K562 (cell line): ENCODE measurements around the gene SLC22A12. TPM values are rescaled to one million over a fixed set of nuclear protein-coding genes. Genes with fewer than 3 reads are reported as not detected.
A peak's percentile ranks its signal among the peaks of the same experiment; 100 is the strongest.

Source experiments
- BACH1 ChIP-seq: fragments of 200-800 bp; sonication (Bioruptor generic); IDR thresholded peaks from 2 replicates; pipeline ENCODE4 v1.6.1; 2016; ENCODE audit warnings: missing genetic modification characterization, missing compliant biosample characterization
- ELF2 ChIP-seq: fragments of 250-450 bp; sonication (Bioruptor Pico); IDR thresholded peaks from 2 replicates; pipeline ENCODE4 v1.5.0; 2021; ENCODE audit warnings: mild to moderate bottlenecking
- GATAD2A ChIP-seq: fragments of 450-650 bp; IDR thresholded peaks from 2 replicates; pipeline ENCODE4 v1.6.1; 2017
- HCFC1 ChIP-seq: IDR thresholded peaks from 2 replicates; pipeline ENCODE4 v1.6.1; 2012; ENCODE audit warnings: low read depth, low read length, improper control_type of control experiment
- HDAC6 ChIP-seq: IDR thresholded peaks from 2 replicates; pipeline ENCODE4 v1.6.1; 2012; ENCODE audit warnings: low read depth, mild to moderate bottlenecking, control low read depth, inconsistent platforms, low read length, moderate library complexity
- HNRNPLL ChIP-seq: fragments of 200-400 bp; formaldehyde crosslinking; IDR thresholded peaks from 2 replicates; pipeline ENCODE4 v1.6.1; 2017; ENCODE audit warnings: low read length, low read depth, mild to moderate bottlenecking; ENCODE audit not compliant: poor library complexity, severe bottlenecking
- NFE2L1 ChIP-seq: fragments of 450-650 bp; IDR thresholded peaks from 2 replicates; pipeline ENCODE4 v1.6.1; 2016; ENCODE audit warnings: missing genetic modification characterization, low read depth, mild to moderate bottlenecking, missing compliant biosample characterization, moderate library complexity, borderline replicate concordance
- PURB ChIP-seq: sonication (generic); formaldehyde crosslinking; IDR thresholded peaks from 2 replicates; pipeline ENCODE4 v1.9.0; 2021; ENCODE audit warnings: low read depth, mild to moderate bottlenecking, missing genetic modification reagents
- RFX5 ChIP-seq: IDR thresholded peaks from 2 replicates; pipeline ENCODE4 v1.6.1; 2011; ENCODE audit warnings: low read depth, mild to moderate bottlenecking, improper control_type of control experiment, low read length
- SMARCA4 ChIP-seq: fragments of 450-650 bp; IDR thresholded peaks from 2 replicates; pipeline ENCODE4 v1.6.1; 2016
- SMARCE1 ChIP-seq: fragments of 450-650 bp; IDR thresholded peaks from 2 replicates; pipeline ENCODE4 v1.7.1; 2016; ENCODE audit warnings: mild to moderate bottlenecking
- TFAM ChIP-seq: fragments of 250-450 bp; sonication (Bioruptor Pico); conservative IDR thresholded peaks from 2 replicates; pipeline ENCODE4 v1.5.0; 2021; ENCODE audit warnings: mild to moderate bottlenecking, moderate library complexity
- XRCC5 ChIP-seq: fragments of 200-400 bp; formaldehyde crosslinking; IDR thresholded peaks from 2 replicates; pipeline ENCODE4 v1.6.1; 2017; ENCODE audit warnings: low read depth, mild to moderate bottlenecking, low read length
- ZBTB8A ChIP-seq: fragments of 450-650 bp; IDR thresholded peaks from 2 replicates; pipeline ENCODE4 v1.6.1; 2018; ENCODE audit warnings: mild to moderate bottlenecking, moderate library complexity; ENCODE audit not compliant: partially characterized antibody
- ZNF589 ChIP-seq: fragments of 200-800 bp; sonication (Bioruptor generic); IDR thresholded peaks from 2 replicates; pipeline ENCODE4 v1.6.1; 2016; ENCODE audit warnings: low read depth, missing genetic modification characterization, missing compliant biosample characterization
- ZNF668 ChIP-seq: fragments of 250-450 bp; sonication (Bioruptor Pico); IDR thresholded peaks from 2 replicates; pipeline ENCODE4 v1.8.0; 2022; ENCODE audit warnings: mild to moderate bottlenecking, inconsistent platforms
- ZNF766 ChIP-seq: fragments of 200-800 bp; sonication (Bioruptor generic); conservative IDR thresholded peaks from 2 replicates; pipeline ENCODE4 v1.6.1; 2016; ENCODE audit warnings: missing genetic modification characterization, missing compliant biosample characterization
- polyA plus RNA-seq, 8 experiments: library from polyadenylated mRNA; depleted of rRNA in 4 of 8; stranded (reverse) in 5 of 8; unstranded in 3 of 8; fragments of >200 nt; fragmentation: Nextera tagmentation in 2 of 8; fragmentation: Illumina TruSeq in 1 of 8; extraction: Ambion mirVana in 2 of 8; extraction: Trizol in 1 of 8; gene quantifications; 2 replicates each; pipeline versions ENCODE4 v1.2.1 to v1.2.3, GENCODE V29; 2011 to 2014; ENCODE audit warnings: inconsistent platforms in 1 of 8, missing spikeins in 1 of 8
- total RNA-seq, 7 experiments: library from RNA; depleted of rRNA in 6 of 7; stranded (reverse); fragments of >200 nt in 6 of 7; fragmentation: Illumina TruSeq in 2 of 7; extraction: Trizol in 2 of 7; gene quantifications; 2 replicates each; pipeline versions ENCODE4 v1.2.1 to v1.2.3, GENCODE V29; 2011 to 2021; ENCODE audit warnings: low replicate concordance in 1 of 7
- TF ChIP-seq, protein P1 (sequence below): fragments of 250-450 bp; sonication (Bioruptor Pico); IDR thresholded peaks from 2 replicates; pipeline ENCODE4 v1.4.0; 2020; ENCODE audit warnings: mild to moderate bottlenecking, moderate library complexity, borderline replicate concordance
- TF ChIP-seq, protein P2 (sequence below): sonication (generic); formaldehyde crosslinking; IDR thresholded peaks from 2 replicates; pipeline ENCODE4 v1.8.0; 2022; ENCODE audit warnings: missing genetic modification reagents, mild to moderate bottlenecking, borderline replicate concordance
- TF ChIP-seq, protein P3 (sequence below): sonication (generic); IDR thresholded peaks from 2 replicates; pipeline ENCODE4 v1.6.1; 2016
- TF ChIP-seq, protein P4 (sequence below): fragments of 450-650 bp; IDR thresholded peaks from 2 replicates; pipeline ENCODE4 v1.6.1; 2016; ENCODE audit warnings: low read depth, mild to moderate bottlenecking, moderate library complexity
- TF ChIP-seq, protein P5 (sequence below): fragments of 250-450 bp; sonication (Bioruptor Pico); IDR thresholded peaks from 2 replicates; pipeline ENCODE4 v1.8.0; 2021; ENCODE audit warnings: moderate library complexity, mild to moderate bottlenecking, inconsistent platforms

Gene SLC22A12
- total and polyA plus RNA-seq, 9 of the 15 experiments (the other 6 are each of a cell fraction or from before 2014, with no cell fraction given) = not detected

DNA sequence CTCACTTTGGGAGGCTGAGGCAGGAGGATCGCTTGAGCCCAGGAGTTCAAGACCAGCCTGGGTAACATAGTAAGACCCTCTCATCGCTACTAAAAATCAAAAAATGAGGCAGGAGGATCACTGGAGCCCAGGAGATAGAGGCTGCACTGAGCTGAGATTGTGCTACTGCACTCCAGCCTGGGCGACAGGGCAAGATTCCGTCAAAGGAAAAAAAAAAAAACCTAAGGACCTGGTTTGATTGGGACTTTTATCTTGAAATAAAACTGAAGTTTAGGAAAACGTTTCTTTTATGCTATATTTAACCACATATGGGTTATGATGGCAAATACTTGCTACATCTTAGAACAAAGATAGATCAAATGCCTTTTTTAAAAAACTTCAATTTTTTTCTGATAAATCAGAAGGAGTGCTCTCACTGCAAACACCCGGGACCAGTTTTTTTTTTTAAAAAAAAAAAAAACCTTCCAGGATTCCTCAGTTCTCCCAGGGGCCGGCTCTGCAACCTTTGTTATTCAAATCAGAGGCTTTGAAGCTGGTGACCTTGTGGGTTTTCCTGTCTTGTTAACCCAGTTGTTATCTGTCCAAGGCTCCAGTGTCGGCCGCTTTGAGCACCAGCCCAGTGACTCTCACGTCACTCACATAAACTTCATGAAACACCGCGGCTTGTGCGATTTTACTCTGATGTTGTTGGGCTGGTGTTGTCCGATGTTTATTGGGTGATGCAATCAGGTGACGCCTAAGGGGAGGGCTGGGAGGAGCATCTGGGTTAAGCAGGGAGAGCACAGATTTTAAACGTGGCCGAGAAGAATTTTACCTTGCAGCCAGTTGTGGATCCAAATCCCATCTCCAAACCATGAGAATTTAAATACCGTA is 24.7 kb upstream of the SLC22A12 start (continued):
- TF ChIP-seq, protein P1, sequence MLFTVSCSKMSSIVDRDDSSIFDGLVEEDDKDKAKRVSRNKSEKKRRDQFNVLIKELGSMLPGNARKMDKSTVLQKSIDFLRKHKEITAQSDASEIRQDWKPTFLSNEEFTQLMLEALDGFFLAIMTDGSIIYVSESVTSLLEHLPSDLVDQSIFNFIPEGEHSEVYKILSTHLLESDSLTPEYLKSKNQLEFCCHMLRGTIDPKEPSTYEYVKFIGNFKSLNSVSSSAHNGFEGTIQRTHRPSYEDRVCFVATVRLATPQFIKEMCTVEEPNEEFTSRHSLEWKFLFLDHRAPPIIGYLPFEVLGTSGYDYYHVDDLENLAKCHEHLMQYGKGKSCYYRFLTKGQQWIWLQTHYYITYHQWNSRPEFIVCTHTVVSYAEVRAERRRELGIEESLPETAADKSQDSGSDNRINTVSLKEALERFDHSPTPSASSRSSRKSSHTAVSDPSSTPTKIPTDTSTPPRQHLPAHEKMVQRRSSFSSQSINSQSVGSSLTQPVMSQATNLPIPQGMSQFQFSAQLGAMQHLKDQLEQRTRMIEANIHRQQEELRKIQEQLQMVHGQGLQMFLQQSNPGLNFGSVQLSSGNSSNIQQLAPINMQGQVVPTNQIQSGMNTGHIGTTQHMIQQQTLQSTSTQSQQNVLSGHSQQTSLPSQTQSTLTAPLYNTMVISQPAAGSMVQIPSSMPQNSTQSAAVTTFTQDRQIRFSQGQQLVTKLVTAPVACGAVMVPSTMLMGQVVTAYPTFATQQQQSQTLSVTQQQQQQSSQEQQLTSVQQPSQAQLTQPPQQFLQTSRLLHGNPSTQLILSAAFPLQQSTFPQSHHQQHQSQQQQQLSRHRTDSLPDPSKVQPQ (CRISPR knock-in tag) = no peak
- TF ChIP-seq ELF2 (no peak), BACH1 (no peak), NFE2L1 (tag) (no peak), GATAD2A (no peak), XRCC5 (no peak), ZNF668 (no peak), RFX5 (no peak), ZBTB8A (no peak), TFAM (CRISPR knock-in tag) (no peak), HCFC1 (no peak), HDAC6 (no peak), SMARCA4 (no peak), ZNF766 (CRISPR knock-in tag) (no peak), PURB (no peak), SMARCE1 (no peak), HNRNPLL (no peak), ZNF589 (CRISPR knock-in tag) (no peak)
- TF ChIP-seq, protein P2, sequence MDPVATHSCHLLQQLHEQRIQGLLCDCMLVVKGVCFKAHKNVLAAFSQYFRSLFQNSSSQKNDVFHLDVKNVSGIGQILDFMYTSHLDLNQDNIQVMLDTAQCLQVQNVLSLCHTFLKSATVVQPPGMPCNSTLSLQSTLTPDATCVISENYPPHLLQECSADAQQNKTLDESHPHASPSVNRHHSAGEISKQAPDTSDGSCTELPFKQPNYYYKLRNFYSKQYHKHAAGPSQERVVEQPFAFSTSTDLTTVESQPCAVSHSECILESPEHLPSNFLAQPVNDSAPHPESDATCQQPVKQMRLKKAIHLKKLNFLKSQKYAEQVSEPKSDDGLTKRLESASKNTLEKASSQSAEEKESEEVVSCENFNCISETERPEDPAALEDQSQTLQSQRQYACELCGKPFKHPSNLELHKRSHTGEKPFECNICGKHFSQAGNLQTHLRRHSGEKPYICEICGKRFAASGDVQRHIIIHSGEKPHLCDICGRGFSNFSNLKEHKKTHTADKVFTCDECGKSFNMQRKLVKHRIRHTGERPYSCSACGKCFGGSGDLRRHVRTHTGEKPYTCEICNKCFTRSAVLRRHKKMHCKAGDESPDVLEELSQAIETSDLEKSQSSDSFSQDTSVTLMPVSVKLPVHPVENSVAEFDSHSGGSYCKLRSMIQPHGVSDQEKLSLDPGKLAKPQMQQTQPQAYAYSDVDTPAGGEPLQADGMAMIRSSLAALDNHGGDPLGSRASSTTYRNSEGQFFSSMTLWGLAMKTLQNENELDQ (CRISPR knock-in tag) = no peak
- TF ChIP-seq, protein P3, sequence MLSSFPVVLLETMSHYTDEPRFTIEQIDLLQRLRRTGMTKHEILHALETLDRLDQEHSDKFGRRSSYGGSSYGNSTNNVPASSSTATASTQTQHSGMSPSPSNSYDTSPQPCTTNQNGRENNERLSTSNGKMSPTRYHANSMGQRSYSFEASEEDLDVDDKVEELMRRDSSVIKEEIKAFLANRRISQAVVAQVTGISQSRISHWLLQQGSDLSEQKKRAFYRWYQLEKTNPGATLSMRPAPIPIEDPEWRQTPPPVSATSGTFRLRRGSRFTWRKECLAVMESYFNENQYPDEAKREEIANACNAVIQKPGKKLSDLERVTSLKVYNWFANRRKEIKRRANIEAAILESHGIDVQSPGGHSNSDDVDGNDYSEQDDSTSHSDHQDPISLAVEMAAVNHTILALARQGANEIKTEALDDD = peak; percentile 69
- TF ChIP-seq, protein P4, sequence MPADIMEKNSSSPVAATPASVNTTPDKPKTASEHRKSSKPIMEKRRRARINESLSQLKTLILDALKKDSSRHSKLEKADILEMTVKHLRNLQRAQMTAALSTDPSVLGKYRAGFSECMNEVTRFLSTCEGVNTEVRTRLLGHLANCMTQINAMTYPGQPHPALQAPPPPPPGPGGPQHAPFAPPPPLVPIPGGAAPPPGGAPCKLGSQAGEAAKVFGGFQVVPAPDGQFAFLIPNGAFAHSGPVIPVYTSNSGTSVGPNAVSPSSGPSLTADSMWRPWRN = 0 out of 2 replicates have a peak, but pooled peaks have one; percentile 50
- TF ChIP-seq, protein P5, sequence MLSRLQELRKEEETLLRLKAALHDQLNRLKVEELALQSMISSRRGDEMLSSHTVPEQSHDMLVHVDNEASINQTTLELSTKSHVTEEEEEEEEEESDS (CRISPR knock-in tag) = no peak
